Measurements from ENCODE around the gene B3GALNT1.

- TF ChIP-seq POLR2AphosphoS5 (IDR thresholded peaks at IDR 0.05) (no peak), CTCF (IDR thresholded peaks at IDR 0.05) (no peak)
These were observed 32.1 kb upstream of the B3GALNT1 start for GRCh38 chr3:161137260-161137659.
